ENCODE measurements around the gene NHLH1. TPM values are rescaled to one million over a fixed set of nuclear protein-coding genes. Genes with fewer than 3 reads are reported as not detected.
"Not testable (repeated sequence)": the region's sequence is repeated elsewhere in the genome, so short reads cannot be mapped to it uniquely, and the experiment has no call there.

The NHLH1 gene
- total RNA-seq, 1 experiment from 2014 or later: 0.26 TPM

GRCh38 chr1:160376525-160377131, 9.8 kb downstream of the NHLH1 start:
- no TSS peak for BruUV-seq (replicated peaks)
- H4K20me1 ChIP-seq (ENCODE audit: insufficient read depth): no peaks in the 10 kb centered on the region
- H3F3A ChIP-seq (ENCODE audit: insufficient read depth, low read depth): peaks cover 4% of the 10 kb centered on the region; the same call in 1 of the 2 replicates
- no peaks in the 10 kb centered on the region for H3K27me3 ChIP-seq (ENCODE audit: insufficient read depth, low read depth)
- no peaks in the 10 kb centered on the region for H3K9me2 ChIP-seq (ENCODE audit: insufficient read depth)
- H3K27ac ChIP-seq: no peak overlapping the region
- no peak overlapping the region for H2AFZ ChIP-seq
- H3K4me2 ChIP-seq: peak overlapping the region; percentile 12; the same call in 1 of the 2 replicates
- no peak overlapping the region for H3K4me3 ChIP-seq
- no peaks in the 10 kb centered on the region for H3K9me3 ChIP-seq (ENCODE audit: insufficient read depth, low read depth)
- no peaks in the 10 kb centered on the region for H3K36me3 ChIP-seq (ENCODE audit: low read depth)
- peak; percentile 20 to 60 for DNase-seq
- intact Hi-C loops (cut with micrococcal nuclease; ENCODE audit: unreplicated experiment): loop anchor here (1.0 to 10.0 kb wide), 4 partner anchors 40 to 582 kb away; no protein-coding TSS in a partner anchor
- peaks cover 10% of the 10 kb centered on the region for H3K4me1 ChIP-seq (replicated peaks; ENCODE audit: insufficient read depth)
- CTCF ChIA-PET: interaction anchor here (0.6 to 1.9 kb wide), 9 partner anchors 22 to 484 kb away, joined by 3 to 11 read pairs (median 5); no protein-coding TSS in a partner anchor
- POLR2A ChIA-PET (ENCODE audit: unreplicated experiment): interaction anchor here (0.6 kb wide), 1 partner anchor 70 kb away, joined by 3 read pairs; no protein-coding TSS in a partner anchor
- no peaks in the 10 kb centered on the region for H3K79me2 ChIP-seq (ENCODE audit: low read depth)
- TF ChIP-seq EZH2 (IDR thresholded peaks at IDR 0.05; ENCODE audit: low read depth): no peak
- TF ChIP-seq CTCF (conservative IDR thresholded peaks at IDR 0.05): peak; percentile 87

- H3K4me3 ChIP-seq: no peak overlapping the region
- ChIA-PET CTCF (interaction anchor here (1.0 to 1.9 kb wide), 3 partner anchors 23 to 331 kb away, joined by 3 to 11 read pairs (median 3); no protein-coding TSS in a partner anchor), POLR2A (ENCODE audit: unreplicated experiment) (no interaction called here)
- H3F3A ChIP-seq (ENCODE audit: insufficient read depth, low read depth): peaks cover 4% of the 10 kb centered on the region; the same call in 1 of the 2 replicates
- no peaks in the 10 kb centered on the region for H3K79me2 ChIP-seq (ENCODE audit: low read depth)
- H4K20me1 ChIP-seq (ENCODE audit: insufficient read depth): no peaks in the 10 kb centered on the region
- no peaks in the 10 kb centered on the region for H3K9me3 ChIP-seq (ENCODE audit: insufficient read depth, low read depth)
- H3K27ac ChIP-seq: no peak overlapping the region
- intact Hi-C loops (cut with micrococcal nuclease; ENCODE audit: unreplicated experiment): loop anchor here (10.0 kb wide), 1 partner anchor 583 kb away; no protein-coding TSS in a partner anchor
- peaks cover 10% of the 10 kb centered on the region for H3K4me1 ChIP-seq (replicated peaks; ENCODE audit: insufficient read depth)
- H2AFZ ChIP-seq: no peak overlapping the region
- no TSS peak for BruUV-seq (replicated peaks)
- no peaks in the 10 kb centered on the region for H3K9me2 ChIP-seq (ENCODE audit: insufficient read depth)
- no peaks in the 10 kb centered on the region for H3K27me3 ChIP-seq (ENCODE audit: insufficient read depth, low read depth)
- H3K4me2 ChIP-seq: no peak overlapping the region
- no peak for TF ChIP-seq CTCF (conservative IDR thresholded peaks at IDR 0.05)
- no peak for TF ChIP-seq EZH2 (IDR thresholded peaks at IDR 0.05; ENCODE audit: low read depth)
- H3K36me3 ChIP-seq (ENCODE audit: low read depth): no peaks in the 10 kb centered on the region
- DNase-seq: no peak
These were observed 10.8 kb downstream of the NHLH1 start for GRCh38 chr1:160377585-160378206.

- H3K27ac ChIP-seq; DNase-seq; intact Hi-C loops (cut with micrococcal nuclease; ENCODE audit: unreplicated experiment); H3K79me2 ChIP-seq (ENCODE audit: low read depth); H3K4me3 ChIP-seq; CTCF ChIA-PET; H3K36me3 ChIP-seq (ENCODE audit: low read depth); H3F3A ChIP-seq (ENCODE audit: insufficient read depth, low read depth); H3K4me1 ChIP-seq (replicated peaks; ENCODE audit: insufficient read depth); H3K4me2 ChIP-seq; BruUV-seq (replicated peaks); H2AFZ ChIP-seq; H3K9me2 ChIP-seq (ENCODE audit: insufficient read depth); H3K9me3 ChIP-seq (ENCODE audit: insufficient read depth, low read depth); H4K20me1 ChIP-seq (ENCODE audit: insufficient read depth); POLR2A ChIA-PET (ENCODE audit: unreplicated experiment): not testable (repeated sequence)
- peaks cover 12% of the 10 kb centered on the region for H3K27me3 ChIP-seq (ENCODE audit: insufficient read depth, low read depth)
These were observed 17.9 kb downstream of the NHLH1 start for GRCh38 chr1:160384812-160385211.

GRCh38 chr1:160388406-160388805, 21.5 kb downstream of the NHLH1 start:
- H3K9me3 ChIP-seq (ENCODE audit: insufficient read depth, low read depth); POLR2A ChIA-PET (ENCODE audit: unreplicated experiment): not testable (repeated sequence)

More at GRCh38 chr1:160388406-160388805, 21.5 kb downstream of the NHLH1 start:
- H3K9me2 ChIP-seq (ENCODE audit: insufficient read depth); H3K4me2 ChIP-seq; H3K4me1 ChIP-seq (replicated peaks; ENCODE audit: insufficient read depth); H2AFZ ChIP-seq; H3K79me2 ChIP-seq (ENCODE audit: low read depth); H3K4me3 ChIP-seq; DNase-seq; BruUV-seq (replicated peaks); H3F3A ChIP-seq (ENCODE audit: insufficient read depth, low read depth); H3K36me3 ChIP-seq (ENCODE audit: low read depth); CTCF ChIA-PET; H4K20me1 ChIP-seq (ENCODE audit: insufficient read depth); intact Hi-C loops (cut with micrococcal nuclease; ENCODE audit: unreplicated experiment); H3K27ac ChIP-seq: not testable (repeated sequence)
- H3K27me3 ChIP-seq (ENCODE audit: insufficient read depth, low read depth): peaks cover 12% of the 10 kb centered on the region

All from PC-9 (cell line).